Esophagus squamous epithelium (tissue), 4 donors: ENCODE results near the gene PPP1R10.

Experiments
- CTCF ChIP-seq, 6 experiments: fragments of 450-650 bp in 4 of 6; fragments of 200-600 bp in 2 of 6; sonication (generic) in 2 of 6; IDR thresholded peaks; one replicate each; pipeline ENCODE4 v1.5.1; 2016 to 2019; ENCODE audit warnings: antibody characterized with exemption in 6 of 6, mild to moderate bottlenecking in 4 of 6, moderate library complexity in 4 of 6
- POLR2A ChIP-seq, 4 donors: fragments of 450-650 bp; IDR thresholded peaks; one replicate each; pipeline ENCODE4 v1.6.1; 2017; ENCODE audit warnings: antibody characterized with exemption in 4 of 4, mild to moderate bottlenecking in 4 of 4, moderate library complexity in 3 of 4

GRCh38 chr6:30568245-30568644, 48.8 kb downstream of the PPP1R10 start:
- TF ChIP-seq CTCF (IDR thresholded peaks at IDR 0.05) (no peak), POLR2A (IDR thresholded peaks at IDR 0.05) (no peak)
